GM19023 (cell line): ENCODE results near the gene PPEF2.

ENCODE experiments used
- ATAC-seq: cut with Tn5 transposase; IDR thresholded peaks from one replicate; pipeline ENCODE4 v1.9.1; 2021; ENCODE audit warnings: mild to moderate bottlenecking, moderate library complexity; ENCODE audit not compliant: unreplicated experiment

The PPEF2 gene

DNA sequence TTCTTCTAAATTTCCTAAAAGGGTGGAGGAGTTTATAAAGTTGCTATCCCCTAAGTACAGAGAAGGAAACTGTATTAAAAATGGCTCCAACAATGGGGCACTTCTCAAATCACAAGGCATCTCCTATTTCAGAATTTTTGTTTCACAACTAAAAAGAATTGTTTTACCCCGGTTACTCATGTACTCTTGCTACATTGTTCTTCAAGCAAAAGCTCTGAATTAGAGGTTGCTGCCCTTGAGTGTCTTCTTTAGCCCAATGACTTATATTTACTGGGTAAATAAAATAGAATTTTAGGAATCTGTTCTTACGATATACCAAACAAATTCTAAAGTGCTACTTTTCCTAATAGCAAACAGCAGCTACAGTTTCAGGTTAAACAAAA, 67.5 kb downstream of the PPEF2 start:
- no peak for ATAC-seq

DNA sequence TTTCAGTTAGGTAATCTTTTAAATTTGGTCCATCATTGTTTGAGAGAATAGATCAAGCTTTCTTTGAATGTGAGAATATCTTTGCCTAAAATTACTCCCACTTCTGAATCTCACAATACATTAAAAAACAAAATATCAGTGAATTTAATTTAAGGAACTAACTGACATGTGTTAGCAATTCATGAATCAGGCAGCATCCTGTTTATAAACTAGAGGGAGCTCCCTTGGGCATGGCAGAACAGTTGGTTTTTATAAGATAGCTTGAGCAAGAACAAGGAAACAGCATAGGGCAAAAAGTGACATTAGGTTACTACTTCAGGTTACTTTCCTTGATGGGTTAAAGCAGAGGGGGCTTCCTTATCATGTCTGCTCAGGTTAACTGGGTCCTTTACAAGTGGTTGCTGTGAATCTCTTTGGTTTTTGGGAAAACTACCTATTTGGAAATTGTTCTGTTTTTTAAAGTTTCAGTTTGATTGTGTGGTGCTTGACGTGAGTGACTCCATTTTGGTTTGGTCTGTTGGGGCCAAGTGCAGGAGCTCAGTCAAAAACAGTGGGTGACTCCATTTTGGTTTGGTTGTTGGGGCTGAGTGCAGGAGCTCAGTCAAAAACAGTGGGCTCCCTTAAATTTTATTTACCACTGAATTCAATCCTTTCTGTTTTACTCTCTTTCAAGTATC, 68.0 kb downstream of the PPEF2 start:
- no peak for ATAC-seq

DNA sequence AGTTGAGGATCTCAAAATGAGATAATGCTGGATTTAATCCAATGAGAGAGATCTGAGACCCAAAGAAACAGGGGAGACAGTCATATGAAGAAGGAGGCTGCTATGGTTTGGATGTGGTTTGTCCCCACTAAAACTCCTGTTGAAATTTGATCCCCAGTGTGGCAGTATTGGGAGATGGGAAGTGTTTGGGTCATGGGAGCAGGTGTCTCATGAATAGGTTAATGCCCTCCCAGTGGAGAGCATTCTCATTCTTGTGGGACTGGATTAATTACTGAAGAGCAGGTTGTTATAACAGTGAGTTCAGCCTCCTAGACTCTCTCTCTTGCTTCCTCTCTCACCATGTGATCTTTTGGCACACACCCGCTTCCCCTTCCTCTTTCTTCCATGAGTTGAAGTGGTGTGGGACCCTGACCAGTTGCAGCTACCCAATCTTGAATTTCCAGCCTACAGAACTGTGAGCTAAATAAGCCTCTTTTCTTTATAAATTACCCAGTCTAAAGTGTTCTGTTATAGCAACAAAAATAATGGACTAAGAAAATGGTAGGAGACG, 70.3 kb downstream of the PPEF2 start:
- ATAC-seq: no peak

DNA sequence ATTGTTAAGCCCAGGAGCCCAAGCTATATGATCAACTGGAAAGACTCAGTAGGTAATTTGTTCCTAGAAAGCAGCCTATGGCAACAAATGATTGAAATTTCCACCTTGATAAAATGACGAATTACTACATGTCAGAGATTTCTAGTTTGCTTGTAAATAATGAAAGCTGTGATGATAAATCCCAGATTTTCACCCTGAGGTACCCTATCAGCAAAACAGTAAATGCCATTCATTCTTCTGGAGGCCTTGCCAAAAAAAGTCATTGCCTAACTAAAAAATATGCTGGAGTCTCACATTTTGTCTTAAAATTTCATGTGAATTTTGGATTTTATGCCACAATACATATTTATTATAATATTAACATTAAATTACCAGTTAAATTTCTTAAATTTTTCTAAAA, 71.3 kb downstream of the PPEF2 start:
- ATAC-seq: no peak

DNA sequence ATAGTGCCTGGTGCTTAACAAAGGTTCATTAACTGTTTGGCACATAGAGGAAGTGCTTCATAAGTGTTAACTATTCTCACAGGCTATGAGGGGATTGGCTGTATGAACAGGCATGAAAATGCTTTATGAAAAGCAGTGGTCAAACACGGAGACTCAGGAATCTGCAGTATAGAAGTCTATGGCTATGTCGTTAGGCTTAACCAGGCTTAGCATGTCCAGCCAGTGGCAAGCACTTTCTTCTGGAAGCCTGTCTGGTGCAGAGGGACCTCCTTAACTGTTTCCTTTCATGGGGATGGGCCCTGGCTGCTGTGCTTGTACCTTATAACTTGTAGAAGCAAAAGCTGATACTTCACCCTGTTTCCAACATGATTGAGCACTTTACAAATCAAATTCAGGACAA, 78.4 kb downstream of the PPEF2 start:
- ATAC-seq: no peak

DNA sequence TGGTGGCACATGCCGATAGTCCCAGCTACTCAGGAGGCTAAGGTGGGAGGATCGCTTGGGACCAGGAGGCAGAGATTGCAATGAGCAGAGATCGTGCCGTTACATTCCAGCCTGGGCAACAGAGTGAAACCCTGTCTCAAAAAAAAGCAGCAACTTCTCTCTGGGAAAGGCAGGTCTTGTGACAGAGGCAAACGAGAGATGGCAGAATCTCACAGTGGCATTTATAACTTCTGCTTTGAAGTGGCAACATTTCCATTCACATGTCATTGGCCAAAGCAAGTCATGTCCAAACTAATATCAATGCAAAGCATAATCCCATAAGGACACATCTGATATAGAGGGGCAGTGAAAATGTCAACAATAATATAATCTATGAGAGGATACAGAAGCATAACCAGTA, 79.8 kb downstream of the PPEF2 start:
- ATAC-seq: no peak

DNA sequence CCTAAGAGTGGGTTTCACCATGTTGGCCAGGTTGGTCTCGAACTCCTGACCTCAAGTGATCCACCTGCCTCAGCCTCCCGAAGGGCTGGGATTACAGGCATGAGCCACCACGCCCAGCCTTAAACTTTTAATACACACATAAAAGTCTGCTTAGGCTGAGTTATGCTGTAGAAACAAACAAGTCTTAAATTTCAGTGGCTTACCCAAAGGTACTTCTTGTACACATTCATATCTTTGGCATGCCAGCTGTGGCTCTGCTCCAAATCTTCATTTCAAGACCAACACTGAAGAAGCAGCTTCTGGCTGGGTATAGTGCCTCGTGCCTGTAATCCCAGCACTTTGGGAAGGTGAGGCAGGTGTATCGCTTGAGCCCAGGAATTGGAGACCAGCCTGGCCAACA, 80.3 kb downstream of the PPEF2 start:
- no peak for ATAC-seq

DNA sequence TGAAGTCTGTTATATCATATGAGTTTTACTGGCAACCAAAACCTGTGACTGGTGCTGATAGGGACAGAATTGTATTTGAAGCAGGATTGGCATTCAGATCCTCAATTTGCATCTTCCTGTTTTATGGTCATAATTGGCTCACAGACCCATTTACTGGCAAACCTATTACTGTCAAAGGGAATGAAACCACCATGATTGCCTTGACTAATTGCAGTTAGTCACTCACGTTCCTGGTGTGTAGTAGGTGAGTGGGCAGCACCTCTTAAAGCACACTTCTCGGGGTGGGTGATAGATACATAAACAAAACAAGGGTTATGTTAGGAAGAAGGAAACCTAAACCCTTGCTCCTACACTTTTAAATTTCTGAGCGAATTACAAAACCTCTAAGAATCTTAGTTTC, 81.0 kb downstream of the PPEF2 start:
- no peak for ATAC-seq

DNA sequence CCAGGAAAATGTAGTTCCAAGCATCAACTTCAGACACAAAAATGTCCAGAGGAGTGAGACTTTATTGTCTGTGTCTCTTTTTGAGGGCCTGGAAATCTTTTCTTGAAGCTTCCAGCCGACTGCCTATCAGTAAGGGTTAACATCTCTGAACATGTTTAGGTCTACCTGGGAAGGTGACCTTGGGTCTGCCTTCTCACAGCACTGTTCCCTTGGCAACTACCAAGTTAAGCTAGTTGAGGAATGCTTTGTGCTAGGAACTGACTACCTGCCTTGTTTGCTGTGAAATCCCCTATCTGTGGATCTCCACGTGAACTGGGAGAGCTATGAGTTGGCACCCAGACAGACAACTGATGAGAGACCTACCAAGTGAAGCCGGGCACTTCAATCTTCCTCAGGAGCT, 81.6 kb downstream of the PPEF2 start:
- no peak for ATAC-seq

DNA sequence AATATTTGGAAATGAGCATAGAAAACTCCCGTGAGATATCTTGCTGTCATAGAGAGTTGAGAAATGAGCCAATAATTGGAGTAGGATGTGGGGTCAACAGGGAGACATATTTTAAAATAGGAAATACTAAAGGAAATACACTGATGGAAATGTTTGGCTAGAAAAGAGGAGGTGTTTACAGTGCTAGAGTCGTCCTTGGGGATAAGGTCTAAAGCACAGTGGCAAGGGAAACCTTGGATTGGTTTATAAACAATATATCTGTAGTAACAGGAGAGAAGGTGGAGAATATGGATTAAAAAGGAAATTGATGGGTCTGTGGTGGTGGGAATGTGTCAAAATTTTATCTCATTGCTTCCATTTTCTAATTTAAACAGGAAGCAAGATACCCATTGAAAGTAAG, 82.1 kb downstream of the PPEF2 start:
- no peak for ATAC-seq

DNA sequence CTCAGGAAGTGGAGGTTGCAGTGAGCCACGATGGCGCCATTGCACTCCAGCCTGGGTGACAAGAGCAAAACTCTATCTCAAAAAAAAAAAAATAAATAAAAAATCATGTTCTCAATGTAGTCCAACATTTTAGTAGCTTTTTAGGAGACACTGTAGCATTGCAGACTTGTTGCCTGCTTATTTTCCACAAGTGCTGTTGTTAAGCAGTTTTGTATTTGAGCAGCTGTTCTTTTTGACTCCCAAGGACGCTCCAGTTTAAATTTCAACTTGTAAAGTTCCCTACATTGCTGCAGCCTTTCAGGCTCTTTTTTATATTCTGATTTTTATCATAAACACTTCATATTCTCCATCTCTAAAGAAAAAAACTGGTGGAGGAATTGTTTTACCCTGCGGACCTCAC, 83.1 kb downstream of the PPEF2 start:
- ATAC-seq: no peak

DNA sequence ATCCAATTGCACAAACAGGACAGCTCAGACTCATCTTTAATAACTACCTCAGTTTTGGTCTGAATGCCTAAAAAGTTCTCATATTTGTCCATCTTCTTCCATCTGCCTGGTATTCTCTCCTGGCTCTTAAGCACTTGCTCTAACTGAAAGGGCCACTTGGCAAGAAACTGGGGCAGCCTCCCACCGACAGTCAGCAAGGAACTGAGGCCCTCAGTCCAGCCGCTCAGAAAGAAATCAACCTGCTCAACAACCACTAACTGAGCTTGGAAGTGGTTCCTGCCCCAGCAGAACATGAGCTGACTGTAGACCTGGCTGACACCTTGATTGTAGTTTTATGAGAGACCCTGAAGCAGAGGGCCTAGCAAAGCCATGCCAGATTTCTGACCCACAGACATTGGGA, 84.4 kb downstream of the PPEF2 start:
- ATAC-seq: no peak
